K562 (cell line): ENCODE data around the gene HDHD5. TPM values are rescaled to one million over a fixed set of nuclear protein-coding genes. Genes with fewer than 3 reads are reported as not detected.

Source experiments
- ATAC-seq: fragments of 200-7000 bp; cut with Tn5 transposase; 3 replicates; pipeline ENCODE4 v1.9.1; 2020; ENCODE audit warnings: moderate library complexity
- BruUV-seq: library from RNA; stranded (reverse); fragments of 400-500 nt; replicated peaks from 2 replicates; lab custom pipeline; 2021; lab: Mats Ljungman, UMichigan
- CTCF ChIA-PET: fragments of 300-600 bp; formaldehyde crosslinking; extraction: SDS; loops from one replicate; lab custom pipeline; 2021; ENCODE audit warnings: low intra/inter-chr PET ratio; lab: Yijun Ruan, JAX
- POLR2A ChIA-PET: fragments of 300-600, 350-650 bp; sonication (Branson Sonifier 250); formaldehyde crosslinking; extraction: SDS; loops from one replicate; lab custom pipeline; 2021; ENCODE audit warnings: antibody characterized with exemption, inconsistent platforms; lab: Yijun Ruan, JAX
- DNase-seq, 4 experiments: peaks; one replicate each; pipeline versions ENCODE4 v3.0.0 to v3.0.0-alpha.2; 2011 to 2018; ENCODE audit warnings: low spot score in 3 of 4, mixed read lengths in 3 of 4; ENCODE audit errors: extremely low read depth in 1 of 4
- FAIRE-seq: peaks from 2 replicates; lab custom pipeline; 2011; peaks lifted over from hg19 to GRCh38; lab: Jason Lieb, UNC
- H2AFZ ChIP-seq: 2 replicates; pipeline ENCODE4 v1.6.0; 2011; ENCODE audit warnings: low read depth, low read length, control low read depth, inconsistent platforms
- H3K27ac ChIP-seq: fragments of 200-600 bp; 3 replicates; pipeline ENCODE4 v1.8.0; 2011; ENCODE audit warnings: low read depth, mild to moderate bottlenecking, control low read depth, inconsistent platforms, low read length, moderate library complexity, mixed read lengths; ENCODE audit errors: extremely low read depth
- H3K27me3 ChIP-seq, 2 experiments: fragments of 300-600 bp in 1 of 2; 2 replicates in 1 of 2; 3 replicates in 1 of 2; pipeline versions ENCODE4 v1.6.0 to v1.8.0; 2011; ENCODE audit warnings: inconsistent platforms in 2 of 2, low read length in 2 of 2, mild to moderate bottlenecking in 1 of 2, mixed read lengths in 1 of 2, moderate library complexity in 1 of 2; ENCODE audit not compliant: control insufficient read depth in 2 of 2, insufficient read depth in 2 of 2
- H3K36me3 ChIP-seq: fragments of 300-600 bp; 3 replicates; pipeline ENCODE4 v1.8.0; 2011; ENCODE audit warnings: mild to moderate bottlenecking, low read length, inconsistent platforms; ENCODE audit not compliant: control insufficient read depth, insufficient read depth
- H3K4me1 ChIP-seq, 2 experiments: fragments of 200-600 bp in 1 of 2; replicated peaks in 1 of 2; 2 replicates in 1 of 2; 3 replicates in 1 of 2; pipeline versions ENCODE4 v1.5.1 to v1.8.0; 2011; ENCODE audit warnings: inconsistent platforms in 2 of 2, low read length in 2 of 2, mild to moderate bottlenecking in 1 of 2, mixed read lengths in 1 of 2, moderate library complexity in 1 of 2; ENCODE audit not compliant: control insufficient read depth in 2 of 2, insufficient read depth in 2 of 2
- H3K4me2 ChIP-seq: 2 replicates; pipeline ENCODE4 v1.6.1; 2011; ENCODE audit warnings: low read length, control low read depth, inconsistent platforms, mixed read lengths; ENCODE audit not compliant: insufficient read depth
- H3K4me3 ChIP-seq: fragments of 200-600 bp; sonication (generic), shearing (Covaris generic); 2 replicates; pipeline ENCODE4 v1.5.1; 2016; ENCODE audit warnings: control low read depth, inconsistent platforms
- H3K79me2 ChIP-seq: fragments of 200-600 bp; 3 replicates; pipeline ENCODE4 v1.8.0; 2011; ENCODE audit warnings: low read length, inconsistent platforms; ENCODE audit not compliant: control insufficient read depth, insufficient read depth
- H3K9ac ChIP-seq, 2 experiments: 2 replicates each; pipeline versions ENCODE4 v1.6.0 to v1.6.1; 2011; ENCODE audit warnings: low read depth in 2 of 2, low read length in 2 of 2, control low read depth in 1 of 2, inconsistent platforms in 1 of 2, mild to moderate bottlenecking in 1 of 2, mixed read lengths in 1 of 2; ENCODE audit not compliant: insufficient read depth in 1 of 2
- H3K9me1 ChIP-seq: one replicate; pipeline ENCODE4 v1.6.0; 2011; ENCODE audit warnings: inconsistent platforms, mild to moderate bottlenecking, low read length, moderate library complexity; ENCODE audit not compliant: control insufficient read depth, insufficient read depth
- H3K9me3 ChIP-seq: replicated peaks from 2 replicates; pipeline ENCODE4 v1.5.1; 2011; ENCODE audit warnings: low read depth, low read length, inconsistent platforms; ENCODE audit not compliant: control insufficient read depth, insufficient read depth
- H4K20me1 ChIP-seq: replicated peaks from 2 replicates; pipeline ENCODE4 v1.6.1; 2011; ENCODE audit warnings: low read length, inconsistent platforms, mixed read lengths; ENCODE audit not compliant: control insufficient read depth, insufficient read depth
- ARHGAP35 ChIP-seq: fragments of 450-650 bp; IDR thresholded peaks from 2 replicates; pipeline ENCODE4 v1.6.1; 2018; ENCODE audit not compliant: partially characterized antibody
- ARID2 ChIP-seq: fragments of 450-650 bp; IDR thresholded peaks from 2 replicates; pipeline ENCODE4 v1.6.1; 2017; ENCODE audit warnings: antibody characterized with exemption, mild to moderate bottlenecking
- E2F6 ChIP-seq, 2 experiments: IDR thresholded peaks; 2 replicates each; pipeline ENCODE4 v1.6.1; 2011; ENCODE audit warnings: borderline replicate concordance in 1 of 2, control low read depth in 1 of 2, low read depth in 1 of 2, low read length in 1 of 2, mild to moderate bottlenecking in 1 of 2, mixed read lengths in 1 of 2, moderate library complexity in 1 of 2; ENCODE audit not compliant: insufficient read depth in 1 of 2, insufficient read length in 1 of 2, poor library complexity in 1 of 2, severe bottlenecking in 1 of 2; ENCODE audit errors: extremely low read depth in 1 of 2
- HIVEP1 ChIP-seq: fragments of 250-450 bp; sonication (Bioruptor Pico); IDR thresholded peaks from 2 replicates; pipeline ENCODE4 v1.4.0; 2020; ENCODE audit warnings: mild to moderate bottlenecking
- KAT8 ChIP-seq: fragments of 450-650 bp; IDR thresholded peaks from 2 replicates; pipeline ENCODE4 v1.6.1; 2016; ENCODE audit warnings: low read depth, mild to moderate bottlenecking
- MTA2 ChIP-seq: fragments of 450-650 bp; IDR thresholded peaks from 2 replicates; pipeline ENCODE4 v1.6.1; 2016; ENCODE audit warnings: low read depth
- NR2F6 ChIP-seq: fragments of 450-650 bp; formaldehyde crosslinking; IDR thresholded peaks from 2 replicates; pipeline ENCODE4 v1.4.0; 2020; ENCODE audit warnings: mild to moderate bottlenecking
- OTX1 ChIP-seq: fragments of 450-650 bp; formaldehyde crosslinking; IDR thresholded peaks from 2 replicates; pipeline ENCODE4 v1.4.0; 2022; ENCODE audit warnings: mild to moderate bottlenecking
- POLR3G ChIP-seq: IDR thresholded peaks from 2 replicates; pipeline ENCODE4 v1.6.1; 2011; ENCODE audit not compliant: insufficient read length, insufficient replicate concordance; ENCODE audit errors: extremely low read depth
- RB1 ChIP-seq: fragments of 450-650 bp; IDR thresholded peaks from 2 replicates; pipeline ENCODE4 v1.6.1; 2017; ENCODE audit warnings: low read depth, mild to moderate bottlenecking
- SIX5 ChIP-seq, 2 experiments: IDR thresholded peaks; 2 replicates each; pipeline ENCODE4 v1.6.1; 2011; ENCODE audit warnings: low read length in 2 of 2, borderline replicate concordance in 1 of 2, low read depth in 1 of 2, mild to moderate bottlenecking in 1 of 2, moderate library complexity in 1 of 2; ENCODE audit not compliant: insufficient read depth in 1 of 2
- ZBTB33 ChIP-seq: sonication (generic); formaldehyde crosslinking; IDR thresholded peaks from 2 replicates; pipeline ENCODE4 v1.8.1; 2023; ENCODE audit warnings: mild to moderate bottlenecking, missing genetic modification reagents
- ZBTB8A ChIP-seq: fragments of 450-650 bp; IDR thresholded peaks from 2 replicates; pipeline ENCODE4 v1.6.1; 2018; ENCODE audit warnings: mild to moderate bottlenecking, moderate library complexity; ENCODE audit not compliant: partially characterized antibody
- ZNF644 ChIP-seq: fragments of 200-800 bp; sonication (Bioruptor generic); IDR thresholded peaks from 2 replicates; pipeline ENCODE4 v1.6.1; 2016; ENCODE audit warnings: low read depth, missing genetic modification characterization, missing compliant biosample characterization
- WGBS: fragments of 100-300 bp; shearing (Covaris generic); methylation state at CpG from one replicate; pipeline ENCODE4 v1.1.6; 2016; ENCODE audit warnings: low coverage, mixed read lengths; ENCODE audit not compliant: insufficient coverage; ENCODE audit errors: missing lambda C conversion rate; 5-methylcytosine and 5-hydroxymethylcytosine counted together
- in situ Hi-C: fragments of 300-500 bp; cut with MboI; formaldehyde crosslinking; loops from 4 replicates; pipeline ENCODE4 v1.15.0; 2018; ENCODE audit warnings: inconsistent platforms, mixed read lengths
- intact Hi-C: fragments of 100-400 bp; cut with micrococcal nuclease; formaldehyde crosslinking; loops from 2 replicates; pipeline ENCODE4 v1.14.2; 2022
- polyA plus RNA-seq, 8 experiments: library from polyadenylated mRNA; depleted of rRNA in 4 of 8; stranded (reverse) in 5 of 8; unstranded in 3 of 8; fragments of >200 nt; fragmentation: Nextera tagmentation in 2 of 8; fragmentation: Illumina TruSeq in 1 of 8; extraction: Ambion mirVana in 2 of 8; extraction: Trizol in 1 of 8; gene quantifications; 2 replicates each; pipeline versions ENCODE4 v1.2.1 to v1.2.3, GENCODE V29; 2011 to 2014; ENCODE audit warnings: inconsistent platforms in 1 of 8, missing spikeins in 1 of 8
- total RNA-seq, 7 experiments: library from RNA; depleted of rRNA in 6 of 7; stranded (reverse); fragments of >200 nt in 6 of 7; fragmentation: Illumina TruSeq in 2 of 7; extraction: Trizol in 2 of 7; gene quantifications; 2 replicates each; pipeline versions ENCODE4 v1.2.1 to v1.2.3, GENCODE V29; 2011 to 2021; ENCODE audit warnings: low replicate concordance in 1 of 7

Gene HDHD5
- total and polyA plus RNA-seq, 9 of the 15 experiments (the other 6 are each of a cell fraction or from before 2014, with no cell fraction given) = 1.6 to 36.6 (median 24.2) TPM

GRCh38 chr22:17145021-17145680 is 13.9 kb downstream of the HDHD5 start (continued):
- no peak for TF ChIP-seq ZBTB33 (CRISPR knock-in tag)
- no peak for TF ChIP-seq KAT8

- WGBS = 66% methylated on average over 8 of the region's 8 CpGs
- H2AFZ ChIP-seq = no peak overlapping the region
- ChIA-PET POLR2A (interaction anchor here (0.6 kb wide), 1 partner anchor 420 kb away, joined by 5 read pairs; no protein-coding TSS in a partner anchor), CTCF (no interaction called here)
- ATAC-seq (no peak), FAIRE-seq (no peak), DNase-seq (no peak)
- H3K9ac ChIP-seq = no peak overlapping the region
- no peaks in the 10 kb centered on the region for H3K9me1 ChIP-seq
- no peaks in the 10 kb centered on the region for H3K79me2 ChIP-seq
- intact Hi-C loops (no loop called here), in situ Hi-C loops (no loop called here)
- H3K4me2 ChIP-seq = no peak overlapping the region
- H3K27me3 ChIP-seq = no peaks in the 10 kb centered on the region
- no TSS peak for BruUV-seq
- no peaks in the 10 kb centered on the region for H3K4me1 ChIP-seq
- TF ChIP-seq E2F6 (IDR thresholded peaks at IDR 0.05; ENCODE audit: borderline replicate concordance in 1 of 2, extremely low read depth in 1 of 2, insufficient read depth in 1 of 2, insufficient read length in 1 of 2, low read depth in 1 of 2, low read length in 1 of 2, poor library complexity in 1 of 2, severe bottlenecking in 1 of 2) (no peak), RB1 (no peak), MTA2 (no peak), ZBTB8A (no peak), HIVEP1 (no peak), POLR3G (no peak), OTX1 (no peak), NR2F6 (CRISPR knock-in tag) (no peak), ZNF644 (no peak), ARID2 (no peak), SIX5 (IDR thresholded peaks at IDR 0.05; ENCODE audit: borderline replicate concordance in 1 of 2, insufficient read depth in 1 of 2, low read depth in 1 of 2, low read length in 2 of 2) (no peak), ARHGAP35 (no peak)
- no peaks in the 10 kb centered on the region for H3K9me3 ChIP-seq
- H4K20me1 ChIP-seq = peaks cover 9% of the 10 kb centered on the region; the same call in 1 of the 2 replicates
- no peak overlapping the region for H3K27ac ChIP-seq
- no peak overlapping the region for H3K4me3 ChIP-seq
- peaks cover 52% of the 10 kb centered on the region; the same call in 2 of the 3 replicates for H3K36me3 ChIP-seq
These were observed 15.3 kb downstream of the HDHD5 start for GRCh38 chr22:17143826-17144225.
